ENCODE results near the gene ADM5.
"Not testable (repeated sequence)": the region's sequence is repeated elsewhere in the genome, so short reads cannot be mapped to it uniquely, and the experiment has no call there.

ADM5 gene

GRCh38 chr19:49701271-49701786 is 11.9 kb downstream of the ADM5 start:
- DNase-seq (ENCODE audit: low spot score) = no peak

- no peak for DNase-seq (ENCODE audit: low spot score)
These were observed 15.7 kb downstream of the ADM5 start for GRCh38 chr19:49704888-49705642.

- DNase-seq (ENCODE audit: low spot score) = no peak
These were observed 16.5 kb downstream of the ADM5 start for GRCh38 chr19:49705919-49706318.

DNA sequence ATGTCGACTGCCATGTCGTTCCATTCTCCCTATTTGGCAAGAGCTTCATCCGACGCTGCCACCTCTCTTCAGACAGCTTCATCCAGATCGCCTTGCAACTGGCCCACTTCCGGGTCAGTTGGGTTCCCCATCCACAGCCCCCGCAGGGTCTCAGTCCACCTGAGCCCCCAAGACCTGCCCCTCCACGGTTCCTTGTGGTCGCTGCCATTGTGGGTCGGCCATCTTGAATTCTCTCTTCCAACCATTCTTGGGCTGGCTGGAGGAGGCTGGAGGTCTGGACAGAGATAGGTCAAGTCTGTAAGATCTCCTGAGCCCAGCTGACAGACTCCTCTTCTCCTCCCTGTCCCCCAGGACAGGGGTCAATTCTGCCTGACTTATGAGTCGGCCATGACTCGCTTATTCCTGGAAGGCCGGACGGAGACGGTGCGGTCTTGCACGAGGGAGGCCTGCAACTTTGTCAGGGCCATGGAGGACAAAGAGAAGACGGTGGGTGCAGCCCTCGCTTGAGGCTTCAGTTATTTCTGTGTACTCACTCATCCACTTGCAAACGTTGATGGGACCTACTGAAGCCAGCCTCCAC is 21.1 kb downstream of the ADM5 start:
- no peak for DNase-seq (ENCODE audit: low spot score)

DNA sequence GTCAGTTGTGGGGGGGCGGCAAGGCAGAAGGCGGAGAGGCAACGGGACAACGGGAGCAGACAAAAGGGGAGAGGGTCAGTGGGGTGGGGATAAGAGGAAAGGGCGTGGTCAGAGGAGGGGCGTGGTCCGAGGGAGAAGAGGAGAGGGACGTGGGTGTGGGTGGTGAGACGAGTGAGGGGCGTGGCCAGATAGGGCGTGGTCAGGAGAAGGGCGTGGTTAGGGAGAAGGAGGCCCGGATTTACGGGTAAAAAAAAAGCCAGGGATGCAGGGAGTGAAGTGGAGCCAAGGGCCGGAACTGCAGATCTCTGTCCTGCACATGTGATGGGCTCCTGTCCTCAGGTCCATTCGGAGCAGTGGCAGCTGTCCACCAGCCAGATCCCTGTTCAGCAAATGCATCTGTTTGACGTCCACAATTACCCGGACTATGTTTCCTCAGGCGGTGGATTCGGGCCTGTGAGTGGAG is 23.0 kb downstream of the ADM5 start:
- DNase-seq (ENCODE audit: low spot score) = no peak

- no peak for DNase-seq (ENCODE audit: low spot score)
These were observed 23.9 kb downstream of the ADM5 start for GRCh38 chr19:49713236-49713845.

DNA sequence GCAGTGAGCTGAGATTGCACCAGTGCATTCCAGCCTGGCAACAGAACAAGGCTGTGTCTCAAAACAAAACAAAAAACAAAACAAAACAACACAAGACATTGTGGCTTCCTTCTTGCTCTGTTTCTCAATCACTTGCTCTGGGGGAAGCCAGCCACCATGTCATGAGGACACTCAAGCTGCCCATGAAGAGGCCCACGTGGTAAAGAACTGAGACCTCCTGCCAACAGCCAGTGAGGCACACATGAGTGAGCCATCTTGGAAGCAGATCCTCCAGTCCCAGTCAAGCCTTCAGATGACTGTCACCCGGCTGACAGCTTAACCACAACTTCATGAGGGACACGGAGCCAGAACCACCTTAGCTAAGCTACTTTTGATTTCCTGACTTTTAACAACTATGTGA is 26.8 kb downstream of the ADM5 start:
- DNase-seq (ENCODE audit: low spot score) = no peak

- DNase-seq (ENCODE audit: low spot score) = no peak
These were observed 29.1 kb downstream of the ADM5 start for GRCh38 chr19:49718511-49718910.

GRCh38 chr19:49718991-49719390 is 29.6 kb downstream of the ADM5 start:
- no peak for DNase-seq (ENCODE audit: low spot score)

- DNase-seq (ENCODE audit: low spot score) = not testable (repeated sequence)
These were observed 30.0 kb downstream of the ADM5 start for GRCh38 chr19:49719420-49719819.

DNA sequence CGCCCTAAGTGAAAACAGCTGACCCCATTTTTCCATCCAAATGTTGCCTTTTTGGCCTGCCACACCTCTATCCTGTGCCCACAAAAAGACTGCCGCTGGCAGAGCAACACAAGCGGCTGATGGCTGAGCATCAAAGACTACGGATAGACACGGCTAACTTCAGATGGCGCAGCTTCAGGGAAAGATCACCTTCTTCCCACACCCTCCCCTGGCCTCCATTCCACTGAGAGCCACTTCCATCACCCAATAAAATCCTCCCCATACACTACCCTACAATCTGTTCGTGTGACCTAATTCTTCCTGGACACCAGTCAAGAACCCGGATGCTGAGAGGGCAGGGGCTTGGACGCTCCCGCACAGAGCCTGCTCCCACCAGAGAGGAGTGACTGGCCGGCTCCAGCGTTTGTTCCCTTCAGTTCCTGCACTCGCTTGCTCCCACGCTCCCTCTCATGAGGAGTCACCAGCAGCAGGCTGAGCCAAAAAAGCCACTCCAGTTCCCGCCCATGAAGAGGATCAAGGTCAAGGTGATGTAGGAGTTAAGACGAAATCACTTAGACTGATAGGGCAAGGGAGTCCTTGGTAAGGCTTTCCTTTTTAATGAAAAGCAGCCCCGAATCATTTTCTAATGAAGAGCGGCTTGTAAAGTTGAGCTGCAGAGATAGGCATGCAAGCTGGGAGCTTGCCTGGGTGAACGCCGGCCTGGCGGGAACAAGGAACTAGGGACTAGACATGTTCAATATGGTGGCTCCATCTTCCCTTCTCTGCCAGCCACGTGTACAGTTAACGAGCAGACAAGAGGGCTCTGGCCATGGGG is 38.0 kb downstream of the ADM5 start:
- no peak for DNase-seq (ENCODE audit: low spot score)

GRCh38 chr19:49730166-49730565 is 40.8 kb downstream of the ADM5 start:
- DNase-seq (ENCODE audit: low spot score) = no peak

GRCh38 chr19:49738268-49738667 is 48.9 kb downstream of the ADM5 start:
- no peak for DNase-seq (ENCODE audit: low spot score)

- DNase-seq (ENCODE audit: low spot score) = no peak
These were observed 49.7 kb downstream of the ADM5 start for GRCh38 chr19:49739098-49739497.

DNA sequence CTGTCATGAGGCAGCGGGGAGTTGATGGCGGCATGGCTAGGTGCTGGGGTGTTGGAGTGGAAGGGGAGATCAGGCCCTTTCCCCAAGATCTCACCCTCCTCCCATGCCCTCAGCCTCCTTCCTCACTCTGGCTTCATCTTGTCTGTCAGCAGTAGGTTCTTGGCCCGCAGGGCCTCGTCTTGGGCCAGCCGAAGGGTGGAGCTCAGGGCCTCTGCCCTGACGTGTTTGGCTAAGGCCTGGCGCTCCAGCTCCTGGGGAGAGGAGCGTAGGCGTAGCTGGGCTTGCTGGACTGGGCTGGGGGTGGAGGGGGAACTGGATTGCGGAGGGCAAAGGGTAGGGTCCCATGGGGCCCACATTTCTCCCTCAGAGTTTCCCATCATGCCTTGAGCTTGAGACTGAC is 50.5 kb downstream of the ADM5 start:
- DNase-seq (ENCODE audit: low spot score) = no peak

Data from HuH-7.5 (cell line).